ENCODE data around the gene FHL3.

FHL3 gene

GRCh38 chr1:38031513-38031866 is 26.2 kb upstream of the FHL3 start:
- DNase-seq (ENCODE audit: low read depth, low spot score), result no peak
- in situ Hi-C loops (cut with HindIII; ENCODE audit: low sequenced_read_pairs), result no loop called here
- H3K4me3 ChIP-seq (ENCODE audit: low read depth, low read length), result no peak overlapping the region
- no peak for TF ChIP-seq CTCF (IDR thresholded peaks at IDR 0.05; ENCODE audit: low read depth, low read length)

- H3K4me3 ChIP-seq (ENCODE audit: low read depth, low read length), result no peak overlapping the region
- DNase-seq (ENCODE audit: low read depth, low spot score), result no peak
- in situ Hi-C loops (cut with HindIII; ENCODE audit: low sequenced_read_pairs), result no loop called here
- TF ChIP-seq CTCF (IDR thresholded peaks at IDR 0.05; ENCODE audit: low read depth, low read length), result no peak
Observed at GRCh38 chr1:38030596-38031512, 25.5 kb upstream of the FHL3 start.

GRCh38 chr1:38029685-38030511 is 24.6 kb upstream of the FHL3 start:
- H3K4me3 ChIP-seq (ENCODE audit: low read depth, low read length), result no peak overlapping the region
- in situ Hi-C loops (cut with HindIII; ENCODE audit: low sequenced_read_pairs), result no loop called here
- no peak for TF ChIP-seq CTCF (IDR thresholded peaks at IDR 0.05; ENCODE audit: low read depth, low read length)
- peak; percentile 77 for DNase-seq (ENCODE audit: low read depth, low spot score)

GRCh38 chr1:38029081-38029681 is 23.9 kb upstream of the FHL3 start:
- in situ Hi-C loops (cut with HindIII; ENCODE audit: low sequenced_read_pairs), result no loop called here
- no peak overlapping the region for H3K4me3 ChIP-seq (ENCODE audit: low read depth, low read length)
- DNase-seq (ENCODE audit: low read depth, low spot score), result peak; percentile 63
- peak; percentile 34 for TF ChIP-seq CTCF (IDR thresholded peaks at IDR 0.05; ENCODE audit: low read depth, low read length)

GRCh38 chr1:38028671-38029070 is 23.4 kb upstream of the FHL3 start:
- in situ Hi-C loops (cut with HindIII; ENCODE audit: low sequenced_read_pairs), result no loop called here

More at GRCh38 chr1:38028671-38029070, 23.4 kb upstream of the FHL3 start:
- no peak for TF ChIP-seq CTCF (IDR thresholded peaks at IDR 0.05; ENCODE audit: low read depth, low read length)
- no peak for DNase-seq (ENCODE audit: low read depth, low spot score)
- H3K4me3 ChIP-seq (ENCODE audit: low read depth, low read length), result no peak overlapping the region
